Globus pallidus (tissue), 1 donor: ENCODE results near the gene C12orf57.
A peak's percentile ranks its signal among the peaks of the same experiment; 100 is the strongest.

Experiments used
- DNase-seq: peaks from one replicate; pipeline ENCODE4 v3.0.0-alpha.2; 2015; ENCODE audit warnings: low spot score

Gene C12orf57

DNA sequence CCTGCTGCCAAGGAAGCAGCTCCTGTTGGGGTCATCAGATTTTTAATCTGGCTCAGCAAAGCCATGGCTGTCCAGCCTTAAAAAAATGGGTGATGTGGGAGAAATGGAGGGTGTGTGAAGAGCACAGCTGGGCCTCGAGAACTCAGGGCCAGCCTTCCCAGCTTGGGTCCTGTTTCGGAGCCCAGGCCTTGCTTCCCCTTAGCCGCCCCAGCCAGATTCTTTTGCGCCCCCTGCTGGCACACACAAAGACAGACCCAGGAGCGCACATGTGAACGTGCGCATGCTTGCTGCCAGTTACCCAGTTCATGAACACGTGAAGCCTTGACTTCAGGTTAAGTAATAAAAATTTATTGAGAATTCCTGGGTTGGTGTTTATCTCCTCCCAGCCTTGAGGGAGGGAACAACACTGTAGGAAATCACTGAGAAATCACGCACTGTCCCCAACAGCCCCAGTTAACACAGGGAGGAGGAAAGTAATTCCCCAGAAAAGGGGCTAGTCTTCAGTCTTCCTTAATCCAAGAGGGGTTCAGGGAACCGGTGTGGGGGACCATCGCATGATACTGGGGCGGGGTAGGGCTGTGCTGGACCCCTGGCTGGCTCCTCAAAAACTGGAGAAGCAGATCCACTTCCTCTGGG, 21.3 kb downstream of the C12orf57 start:
- DNase-seq = peak; percentile 84

DNA sequence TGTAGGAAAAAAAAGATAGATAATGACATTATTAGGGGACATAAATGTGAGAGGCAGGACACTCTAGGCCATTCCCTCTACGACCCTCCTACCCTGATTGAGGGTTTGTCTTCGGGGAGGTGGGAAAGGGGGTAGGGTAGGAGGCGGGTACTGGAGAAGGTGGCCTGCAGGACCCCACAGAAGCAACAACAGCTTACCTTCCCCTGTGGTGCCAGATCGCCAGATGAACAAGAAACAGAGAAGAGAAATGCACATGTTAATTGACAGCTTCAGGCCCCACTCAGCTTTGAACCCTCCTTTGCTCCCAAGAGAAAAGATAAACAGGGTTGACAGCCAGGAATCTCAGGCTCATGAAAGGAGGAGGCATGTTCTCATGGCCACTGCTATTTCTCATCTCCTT, 21.9 kb downstream of the C12orf57 start:
- DNase-seq = no peak

DNA sequence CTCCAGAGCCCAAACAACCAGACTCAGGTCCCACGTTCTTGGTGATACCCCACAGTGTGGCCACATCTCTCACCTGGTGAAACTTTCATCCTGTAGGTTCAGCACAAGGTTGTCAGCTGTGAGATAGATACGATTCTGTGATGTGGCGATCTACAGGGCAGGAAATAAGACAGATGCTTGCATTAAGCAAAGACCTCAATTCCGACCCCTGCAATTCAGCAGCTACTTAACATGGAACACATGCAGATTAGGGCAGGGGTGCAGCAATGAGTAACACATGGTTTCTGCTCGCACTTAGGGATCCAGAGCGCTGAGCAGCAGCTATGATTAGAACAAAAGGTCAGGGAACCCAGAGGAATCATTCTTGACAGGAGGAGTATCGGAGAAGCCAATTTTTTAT, 22.5 kb downstream of the C12orf57 start:
- no peak for DNase-seq

DNA sequence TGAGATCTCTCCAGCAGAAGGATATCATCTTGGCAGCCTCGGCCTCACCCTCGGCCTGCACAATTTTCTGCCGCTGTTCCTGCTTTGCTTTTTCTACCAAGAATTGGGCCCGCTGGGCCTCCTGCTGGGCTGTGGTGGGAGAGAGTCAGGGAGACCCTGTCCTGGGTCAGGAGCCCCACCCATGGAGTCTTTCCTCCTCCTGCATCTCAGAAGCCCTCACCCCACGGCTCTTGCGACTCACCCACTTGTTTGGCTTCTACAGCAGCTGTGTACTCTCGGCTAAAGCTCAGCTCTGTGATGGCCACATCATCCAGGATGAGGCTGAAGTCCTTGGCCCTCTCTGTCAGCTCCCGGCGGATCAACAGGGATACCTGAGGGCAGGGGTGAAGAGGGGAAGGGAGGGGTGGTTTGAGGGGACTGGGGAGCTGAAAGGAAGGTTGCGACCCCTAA, 23.9 kb downstream of the C12orf57 start:
- DNase-seq = no peak

DNA sequence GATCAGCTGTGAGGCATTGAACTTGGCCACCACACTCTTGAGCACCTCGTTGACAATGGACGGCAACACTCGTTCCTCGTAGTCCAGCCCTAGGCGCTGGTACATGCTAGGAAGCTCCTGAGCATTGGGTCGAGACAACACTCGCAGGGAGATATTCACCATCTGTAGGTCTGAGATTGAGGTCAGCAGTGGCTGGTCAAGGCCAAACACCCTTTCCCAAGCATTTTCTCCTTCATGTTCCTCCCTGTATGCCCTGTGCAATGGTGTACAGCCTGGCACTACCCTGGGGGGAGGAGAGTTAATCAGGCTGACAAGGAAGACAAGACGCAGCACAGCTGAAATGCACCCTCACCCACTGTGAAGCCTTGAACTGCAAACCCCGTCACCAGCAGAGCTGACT, 24.6 kb downstream of the C12orf57 start:
- no peak for DNase-seq

DNA sequence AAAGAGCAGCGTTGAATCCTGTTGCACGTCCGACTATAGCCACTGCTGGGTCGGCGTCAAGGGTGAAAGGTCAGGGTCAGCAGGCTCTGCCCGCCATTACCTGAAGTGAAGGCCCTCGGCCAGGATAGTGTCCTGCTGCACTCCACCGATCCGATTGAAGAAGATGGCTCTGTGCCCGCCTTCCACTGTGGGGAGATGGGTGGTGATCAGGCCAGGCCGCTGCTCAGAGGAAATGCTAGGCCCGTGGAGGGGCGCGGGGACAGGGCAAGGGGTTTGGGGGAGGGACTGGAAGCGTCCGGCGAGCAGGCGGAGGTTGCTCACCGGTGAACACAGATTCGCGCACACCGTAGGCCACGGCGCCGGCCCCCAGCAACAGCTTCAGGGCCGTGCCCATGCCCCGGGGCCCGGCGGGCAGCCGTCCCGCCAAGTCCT, 26.3 kb downstream of the C12orf57 start:
- DNase-seq = no peak

DNA sequence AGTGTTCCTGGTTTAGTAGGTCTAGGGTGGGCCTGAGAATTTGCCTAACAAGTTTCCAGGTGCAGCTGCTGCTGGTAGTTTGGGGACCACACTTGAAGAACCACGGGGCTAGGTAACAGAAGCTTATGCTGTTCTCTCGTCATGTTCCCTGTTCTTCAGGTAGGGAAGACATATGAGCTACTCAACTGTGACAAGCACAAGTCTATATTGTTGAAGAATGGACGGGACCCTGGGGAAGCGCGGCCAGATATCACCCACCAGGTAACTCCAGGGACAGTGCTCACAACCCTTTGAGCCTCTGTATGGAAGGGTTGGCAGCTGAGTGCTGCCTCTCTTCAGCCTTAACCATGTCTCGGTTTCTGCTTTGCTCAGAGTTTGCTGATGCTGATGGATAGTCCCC, 30.4 kb downstream of the C12orf57 start:
- DNase-seq = no peak

DNA sequence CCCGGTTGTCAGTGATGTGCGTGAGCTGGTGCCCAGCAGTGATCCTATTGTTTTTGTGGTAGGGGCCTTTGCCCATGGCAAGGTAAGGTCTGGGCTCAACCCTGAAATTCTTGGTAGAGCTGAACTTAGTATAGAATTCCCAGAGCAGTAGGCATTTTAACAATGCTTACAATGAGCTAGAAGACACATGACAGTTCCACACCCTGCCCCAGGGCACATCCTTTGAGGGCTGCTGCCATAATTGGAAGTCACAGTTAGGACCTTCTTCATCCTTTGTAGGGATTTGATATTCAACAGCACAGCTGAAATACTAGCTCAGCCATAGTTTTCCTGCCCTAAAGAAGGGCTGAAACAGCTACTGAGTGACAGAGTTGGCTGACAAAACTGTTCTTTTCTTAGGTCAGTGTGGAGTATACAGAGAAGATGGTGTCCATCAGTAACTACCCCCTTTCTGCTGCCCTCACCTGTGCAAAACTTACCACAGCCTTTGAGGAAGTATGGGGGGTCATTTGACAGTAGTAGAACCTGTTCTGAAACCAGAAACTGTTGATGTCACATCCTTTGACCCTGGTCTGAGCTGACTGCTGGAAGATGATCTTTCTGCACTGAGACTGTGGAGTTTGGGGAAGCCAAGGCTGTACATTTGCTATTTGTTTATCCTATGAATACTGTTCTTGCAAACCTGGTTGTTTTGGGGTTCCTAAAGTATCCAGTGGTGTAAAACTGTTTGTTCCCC, 31.6 kb downstream of the C12orf57 start:
- DNase-seq = no peak

DNA sequence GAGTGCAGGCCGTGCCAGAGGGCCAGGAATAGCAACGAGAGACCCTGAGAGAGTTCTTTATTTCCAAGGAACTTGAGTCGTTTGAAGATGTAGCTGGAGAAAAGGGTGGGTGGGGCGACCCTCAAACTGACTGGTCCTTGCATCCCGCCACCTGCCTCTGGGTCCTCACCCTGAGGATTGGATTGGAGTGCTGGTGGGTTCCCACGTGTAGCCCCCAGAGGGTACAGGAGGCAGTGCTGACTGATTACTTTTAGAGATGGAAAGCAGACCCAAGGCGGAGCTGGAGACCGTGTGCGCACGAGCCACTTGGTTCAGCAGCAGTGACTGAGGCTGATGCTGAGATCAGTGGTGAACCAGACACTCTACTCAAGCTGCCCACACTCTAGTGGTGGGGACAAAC, 33.8 kb downstream of the C12orf57 start:
- DNase-seq = no peak

DNA sequence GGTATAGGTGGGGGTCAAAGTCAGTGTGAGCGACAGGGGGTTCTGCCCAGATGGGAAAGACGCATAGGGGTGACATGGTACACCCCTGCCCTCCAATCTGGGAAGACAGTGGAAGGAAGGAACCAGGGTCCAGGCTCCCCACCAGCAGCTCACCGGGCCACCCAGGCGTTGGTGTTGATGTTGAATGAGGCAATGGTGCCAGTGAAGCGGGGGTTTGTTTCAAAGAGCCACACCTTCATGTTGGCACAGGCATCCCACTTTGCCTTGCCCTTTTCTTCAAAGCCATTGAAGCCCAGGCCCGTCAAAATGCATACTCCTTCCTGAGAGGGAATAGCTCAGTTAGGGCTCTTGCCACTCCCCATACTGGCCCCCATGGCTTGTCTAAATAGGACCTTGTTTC, 34.4 kb downstream of the C12orf57 start:
- no peak for DNase-seq

DNA sequence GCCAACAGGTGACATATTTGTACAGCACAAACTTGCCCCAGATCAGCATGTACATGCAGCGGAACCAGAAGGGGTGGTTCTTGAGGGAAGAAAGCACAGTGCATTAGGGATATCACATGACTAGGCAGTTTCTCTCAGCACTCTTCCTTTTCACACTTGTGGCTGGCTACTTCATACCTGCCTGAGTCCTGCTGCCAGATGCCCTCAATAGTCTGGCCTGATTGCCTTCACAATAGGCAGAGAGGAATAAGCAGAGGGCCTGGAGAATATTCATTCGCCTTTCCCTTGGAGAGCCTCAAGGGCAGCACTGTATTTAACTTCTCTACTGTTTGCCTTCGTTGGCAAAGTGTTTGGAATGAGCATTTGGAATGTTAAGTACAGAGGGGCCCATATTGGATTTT, 34.8 kb downstream of the C12orf57 start:
- no peak for DNase-seq

DNA sequence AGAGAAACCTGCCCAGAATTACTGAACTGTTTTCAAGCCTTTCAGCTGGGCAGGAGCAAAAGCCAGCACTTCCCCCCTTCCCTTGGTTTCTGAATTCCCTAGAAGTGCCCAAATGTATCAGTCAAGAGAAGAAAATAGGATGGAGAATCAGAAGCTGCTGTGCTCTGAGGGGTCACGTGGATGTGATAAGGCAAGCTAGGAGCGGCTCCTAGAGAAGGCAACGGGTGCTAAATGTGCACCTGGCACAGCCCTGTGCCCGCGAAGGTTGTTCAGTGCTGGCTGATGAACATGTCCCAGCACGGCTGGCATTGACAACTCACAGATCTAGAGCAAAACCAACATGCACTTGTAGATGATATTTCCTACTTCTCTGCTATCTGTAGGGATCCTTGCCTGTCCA, 35.2 kb downstream of the C12orf57 start:
- DNase-seq = no peak

DNA sequence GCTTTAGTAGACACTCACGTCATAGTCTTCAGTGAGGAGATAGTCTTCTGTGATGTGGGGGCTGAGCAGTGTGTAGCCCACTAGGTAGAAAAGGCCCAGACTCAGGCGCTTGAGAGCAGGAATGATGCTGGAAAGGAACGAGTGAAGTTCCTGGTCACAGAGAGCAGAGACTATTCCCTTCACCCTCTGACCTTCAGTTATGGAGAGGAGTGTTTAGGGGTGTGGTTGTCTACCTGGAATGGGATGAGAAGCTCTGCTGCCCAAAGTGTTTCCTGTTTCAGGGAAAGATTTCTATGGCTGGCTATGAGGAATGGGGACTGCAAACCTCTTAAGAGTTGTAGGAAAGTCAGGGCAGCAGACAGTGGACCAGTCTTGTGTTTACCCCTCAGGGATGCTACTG, 35.6 kb downstream of the C12orf57 start:
- no peak for DNase-seq

DNA sequence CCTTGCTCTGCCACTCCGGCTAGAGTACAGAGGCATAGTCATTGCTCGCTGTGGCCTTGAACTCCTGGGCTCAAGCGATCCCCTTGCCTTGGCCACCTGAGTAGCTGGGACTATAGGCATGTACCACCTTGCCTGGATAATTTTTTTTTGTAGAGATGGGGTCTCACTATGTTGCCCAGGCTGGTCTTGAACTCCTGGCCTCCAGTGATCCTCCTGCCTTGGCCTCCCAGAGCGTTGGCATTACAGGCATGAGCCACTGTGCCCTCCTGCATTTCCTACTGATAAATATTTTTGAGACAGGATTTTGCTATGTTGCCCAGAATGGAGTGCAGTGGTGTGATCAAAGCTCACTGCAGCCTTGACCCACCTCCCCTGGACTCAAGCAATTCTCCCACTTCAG, 36.3 kb downstream of the C12orf57 start:
- no peak for DNase-seq

DNA sequence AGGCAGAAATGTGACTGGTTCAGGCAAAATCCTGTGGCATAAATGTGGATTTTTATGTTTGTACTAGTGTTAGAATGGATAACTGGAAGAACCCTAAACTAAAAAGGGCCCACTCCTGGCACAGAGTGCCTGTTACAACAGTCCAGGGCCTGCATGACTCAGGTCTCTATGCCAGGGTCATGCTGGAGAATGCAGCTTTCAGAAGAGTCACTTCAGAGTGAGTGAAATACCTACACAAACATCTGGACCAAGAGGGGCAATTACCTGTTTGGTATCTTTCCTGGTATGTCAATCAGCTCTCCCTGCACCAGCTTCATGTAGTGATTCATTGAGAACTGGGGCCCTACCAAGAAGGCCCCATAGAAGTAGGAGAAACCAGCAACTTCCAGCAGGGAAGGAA, 36.9 kb downstream of the C12orf57 start:
- DNase-seq = no peak

DNA sequence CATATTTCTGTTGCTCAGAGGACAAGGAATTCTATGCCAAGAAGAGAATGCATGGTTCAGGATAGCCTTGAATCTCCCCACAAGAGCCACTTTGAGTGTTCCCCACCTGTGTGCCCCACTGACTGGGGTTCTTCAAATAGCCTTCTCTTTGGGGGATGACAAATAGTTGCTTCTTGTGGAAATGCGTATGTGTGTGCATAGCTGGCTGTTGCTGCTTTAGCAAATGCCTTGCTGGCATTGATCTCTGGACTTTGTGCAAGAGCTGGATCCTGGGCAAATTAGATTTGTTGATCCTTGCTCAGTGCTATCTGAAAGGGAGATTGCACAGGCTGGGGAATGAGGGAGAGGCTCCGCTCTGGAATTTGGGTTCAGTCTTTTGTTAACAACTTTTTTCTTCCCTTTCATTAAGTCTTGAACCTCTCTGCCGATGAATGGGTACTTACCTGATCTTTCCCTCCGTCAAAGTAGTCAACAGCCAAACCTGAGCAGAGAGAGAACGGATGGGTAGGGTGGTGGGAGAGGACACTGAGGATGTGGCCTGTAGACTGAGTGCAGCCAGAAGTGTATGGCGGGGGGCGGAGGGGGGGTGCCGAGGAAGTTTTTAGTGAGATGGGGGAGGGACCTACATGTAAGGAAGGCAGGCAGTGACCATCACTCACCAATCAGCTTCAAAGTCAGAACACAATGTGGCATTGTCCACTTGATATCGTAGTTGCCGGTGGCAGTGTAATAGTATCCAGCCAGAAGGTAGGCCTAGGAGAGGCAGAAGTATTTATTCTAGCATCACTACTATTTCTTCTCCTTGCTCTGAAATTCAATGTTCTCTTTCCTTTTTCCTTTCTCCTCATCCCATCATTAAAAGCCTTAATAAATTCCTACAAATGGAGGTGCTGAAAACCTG, 37.6 kb downstream of the C12orf57 start:
- DNase-seq = no peak

DNA sequence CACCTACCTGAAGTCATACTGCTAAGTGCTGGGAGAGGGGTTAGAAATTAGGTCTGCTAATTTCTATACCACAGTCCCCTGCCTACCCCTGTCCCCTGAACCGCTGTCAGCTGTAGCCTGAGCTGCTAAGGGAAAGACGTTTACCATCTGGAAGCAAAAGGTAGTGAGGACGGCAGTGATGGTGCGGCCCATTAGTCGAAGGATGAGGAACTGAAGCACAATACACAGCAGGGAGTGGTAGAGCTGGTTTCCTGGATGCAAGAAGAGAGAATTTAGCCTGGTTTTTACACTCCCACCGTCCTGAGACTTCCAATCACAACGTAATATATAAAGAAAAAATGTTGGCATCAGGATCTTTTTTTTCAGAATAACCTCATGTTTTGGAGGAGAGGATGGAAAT, 38.7 kb downstream of the C12orf57 start:
- DNase-seq = no peak

DNA sequence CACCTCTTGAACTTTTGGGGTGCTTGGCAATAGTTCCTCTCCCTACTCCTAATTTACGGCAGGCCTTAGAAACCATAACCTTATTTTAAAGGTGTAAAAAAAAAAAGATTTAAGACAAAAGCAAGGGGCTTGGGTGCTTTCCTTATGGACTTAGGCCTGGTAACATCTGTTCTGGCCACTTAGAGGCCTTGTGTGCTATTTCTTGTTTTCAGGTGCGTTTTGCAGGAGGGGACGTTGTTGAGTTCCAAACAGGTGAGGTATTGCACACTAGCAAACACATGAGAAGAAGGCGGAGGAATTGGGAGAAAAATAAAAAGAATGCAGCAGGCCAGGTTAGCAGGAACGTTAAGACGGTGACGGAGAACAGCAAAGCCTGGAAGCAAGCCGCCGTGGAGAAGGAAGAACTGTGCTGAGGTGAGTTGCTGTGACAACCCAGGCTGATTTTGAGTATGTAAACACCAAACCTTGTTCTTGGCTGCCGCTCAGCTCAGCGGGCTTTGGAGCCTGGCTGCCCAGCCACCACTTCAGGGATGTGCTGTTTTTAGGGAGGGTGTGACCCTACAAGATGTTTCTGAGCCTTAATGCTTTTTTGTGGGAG, 44.2 kb downstream of the C12orf57 start:
- DNase-seq = no peak
